ENCODE data around the gene ZNF878. TPM values are rescaled to one million over a fixed set of nuclear protein-coding genes. Genes with fewer than 3 reads are reported as not detected.

The ZNF878 gene
- total and polyA plus RNA-seq, 2 of the 13 experiments (the other 11 are each of a cell fraction or from before 2014, with no cell fraction given) = 0.46 to 5.2 TPM

DNA sequence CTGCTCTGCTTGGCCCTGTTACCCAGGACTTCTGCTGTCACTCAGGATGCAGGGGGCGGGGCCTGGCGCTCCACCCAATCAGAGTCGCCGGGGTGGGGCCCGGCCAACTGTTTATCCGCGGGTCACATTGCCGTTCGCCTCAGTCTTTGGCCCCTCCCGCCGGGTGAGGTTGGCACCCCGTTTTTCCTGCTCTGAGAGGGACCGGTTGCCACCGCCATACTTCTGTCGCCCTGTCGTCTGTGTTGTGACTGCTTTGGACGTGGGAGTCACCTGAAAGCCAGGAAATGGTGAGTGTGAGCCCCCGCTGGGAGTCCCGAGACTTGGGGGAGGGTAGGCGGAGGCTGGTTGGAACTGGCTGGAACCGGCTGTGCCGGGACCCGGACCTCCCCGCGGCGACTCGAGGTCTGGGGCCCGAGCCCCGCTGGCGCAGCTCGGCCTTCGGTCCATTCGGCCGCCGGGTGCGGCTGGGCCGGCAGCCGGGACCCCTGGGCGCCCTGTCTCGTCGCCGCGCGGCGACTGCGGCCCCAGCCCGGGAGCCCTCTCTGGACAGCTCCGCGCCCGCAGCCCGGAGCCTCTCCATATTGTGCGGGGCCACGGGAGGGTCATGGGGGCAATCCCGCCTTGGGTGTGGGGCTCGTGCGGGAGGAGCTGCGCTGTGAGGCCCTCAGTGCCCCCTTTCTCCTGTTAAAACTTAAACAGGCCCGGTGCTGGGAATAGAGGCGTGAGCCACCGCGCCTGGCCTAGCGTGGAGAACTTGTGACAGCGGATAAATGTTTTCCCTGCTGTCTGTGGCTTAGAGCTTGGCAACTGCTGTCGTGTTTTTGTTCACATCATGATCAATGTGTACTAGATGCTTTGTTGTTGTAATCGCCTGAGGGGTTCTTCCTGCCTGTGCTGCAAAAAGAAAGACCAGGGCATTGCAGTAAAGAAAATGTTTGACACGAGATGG is 12.1 kb upstream of the ZNF878 start, which contains the start of gene ZNF844 (continued):
- TF ChIP-seq, protein P1, sequence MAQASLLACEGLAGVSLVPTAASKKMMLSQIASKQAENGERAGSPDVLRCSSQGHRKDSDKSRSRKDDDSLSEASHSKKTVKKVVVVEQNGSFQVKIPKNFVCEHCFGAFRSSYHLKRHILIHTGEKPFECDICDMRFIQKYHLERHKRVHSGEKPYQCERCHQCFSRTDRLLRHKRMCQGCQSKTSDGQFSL (CRISPR knock-in tag; IDR thresholded peaks at IDR 0.05) = no peak
- TF ChIP-seq DMTF1 (CRISPR knock-in tag; IDR thresholded peaks at IDR 0.05) (no peak), BRD4 (CRISPR knock-in tag; IDR thresholded peaks at IDR 0.05) (no peak), RBFOX2 (IDR thresholded peaks at IDR 0.05; ENCODE audit: low read depth, low read length) (peak; percentile 71), SNRNP70 (IDR thresholded peaks at IDR 0.05; ENCODE audit: low read depth, low read length) (no peak), ZMYM2 (CRISPR knock-in tag; IDR thresholded peaks at IDR 0.05) (no peak), GPN1 (CRISPR knock-in tag; IDR thresholded peaks at IDR 0.05; ENCODE audit: borderline replicate concordance) (no peak), ZNF609 (CRISPR knock-in tag; IDR thresholded peaks at IDR 0.05; ENCODE audit: borderline replicate concordance) (no peak), ZNF614 (CRISPR knock-in tag; IDR thresholded peaks at IDR 0.05; ENCODE audit: borderline replicate concordance) (no peak), ZNF180 (CRISPR knock-in tag; IDR thresholded peaks at IDR 0.05; ENCODE audit: borderline replicate concordance, low read depth) (no peak), TAF1 (CRISPR knock-in tag; IDR thresholded peaks at IDR 0.05) (peak; percentile 63), PHF8 (CRISPR knock-in tag; IDR thresholded peaks at IDR 0.05) (peak; percentile 77), ZNF282 (IDR thresholded peaks at IDR 0.05; ENCODE audit: partially characterized antibody) (no peak), RFX1 (IDR thresholded peaks at IDR 0.05) (no peak), RARA (CRISPR knock-in tag; IDR thresholded peaks at IDR 0.05) (peak; percentile 1; the same call in 1 of the 2 replicates), KMT2B (CRISPR knock-in tag; IDR thresholded peaks at IDR 0.05) (peak; percentile 59; the same call in 1 of the 2 replicates), FOXC1 (CRISPR knock-in tag; IDR thresholded peaks at IDR 0.05; ENCODE audit: borderline replicate concordance) (peak; percentile 59; the same call in 1 of the 2 replicates), ZBTB8A (CRISPR knock-in tag; IDR thresholded peaks at IDR 0.05; ENCODE audit: borderline replicate concordance, low read depth) (no peak), MTA3 (CRISPR knock-in tag; IDR thresholded peaks at IDR 0.05) (no peak), ZNF678 (CRISPR knock-in tag; IDR thresholded peaks at IDR 0.05) (no peak)
- TF ChIP-seq, protein P2, sequence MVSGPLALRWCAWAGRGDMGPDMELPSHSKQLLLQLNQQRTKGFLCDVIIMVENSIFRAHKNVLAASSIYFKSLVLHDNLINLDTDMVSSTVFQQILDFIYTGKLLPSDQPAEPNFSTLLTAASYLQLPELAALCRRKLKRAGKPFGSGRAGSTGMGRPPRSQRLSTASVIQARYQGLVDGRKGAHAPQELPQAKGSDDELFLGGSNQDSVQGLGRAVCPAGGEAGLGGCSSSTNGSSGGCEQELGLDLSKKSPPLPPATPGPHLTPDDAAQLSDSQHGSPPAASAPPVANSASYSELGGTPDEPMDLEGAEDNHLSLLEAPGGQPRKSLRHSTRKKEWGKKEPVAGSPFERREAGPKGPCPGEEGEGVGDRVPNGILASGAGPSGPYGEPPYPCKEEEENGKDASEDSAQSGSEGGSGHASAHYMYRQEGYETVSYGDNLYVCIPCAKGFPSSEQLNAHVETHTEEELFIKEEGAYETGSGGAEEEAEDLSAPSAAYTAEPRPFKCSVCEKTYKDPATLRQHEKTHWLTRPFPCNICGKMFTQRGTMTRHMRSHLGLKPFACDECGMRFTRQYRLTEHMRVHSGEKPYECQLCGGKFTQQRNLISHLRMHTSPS (CRISPR knock-in tag; IDR thresholded peaks at IDR 0.05; ENCODE audit: low read depth) = no peak
